Measurements from ENCODE around the gene APOL1. TPM values are rescaled to one million over a fixed set of nuclear protein-coding genes. Genes with fewer than 3 reads are reported as not detected.

APOL1 gene
- total and polyA plus RNA-seq, 2 donors, result 14.2 to 62.6 TPM

- peaks cover 0 to 11% of the 10 kb centered on the region in 2 donors for H3K9me3 ChIP-seq (ENCODE audit: control insufficient read depth in 2 of 2, insufficient read depth in 1 of 2, low read length in 1 of 2)
- WGBS, result 68% methylated on average over 12 of the region's 12 CpGs
- peak overlapping the region; percentile 33 to 85 for H3K27ac ChIP-seq (ENCODE audit: low read depth in 1 of 2, low read length in 1 of 2)
- DNase-seq (ENCODE audit: low read depth in 6 of 9, low spot score in 9 of 9), result peak in 3 of 9 donors; percentile 31 to 54 (median 38)
- no peaks in the 10 kb centered on the region for H3K27me3 ChIP-seq (ENCODE audit: control insufficient read depth in 2 of 2, insufficient read depth in 1 of 2, low read length in 1 of 2)
- peaks cover 12 to 22% of the 10 kb centered on the region in 2 donors for H3K36me3 ChIP-seq (ENCODE audit: control insufficient read depth in 2 of 2, insufficient read depth in 2 of 2, low read length in 1 of 2)
- peak overlapping the region; percentile 50 to 60 for H3K4me3 ChIP-seq (ENCODE audit: low read length in 2 of 2)
- peaks cover 7 to 27% of the 10 kb centered on the region in 2 donors for H3K4me1 ChIP-seq (ENCODE audit: control insufficient read depth in 2 of 2, insufficient read depth in 2 of 2, low read length in 2 of 2)
Observed at GRCh38 chr22:36237462-36238372, 15.2 kb upstream of the APOL1 start.

GRCh38 chr22:36238373-36239149, 14.4 kb upstream of the APOL1 start:
- DNase-seq (ENCODE audit: low read depth in 6 of 9, low spot score in 9 of 9), result peak in 1 of 9 donors; percentile 16
- peaks cover 7 to 27% of the 10 kb centered on the region in 2 donors for H3K4me1 ChIP-seq (ENCODE audit: control insufficient read depth in 2 of 2, insufficient read depth in 2 of 2, low read length in 2 of 2)
- peaks cover 8 to 14% of the 10 kb centered on the region in 2 donors for H3K36me3 ChIP-seq (ENCODE audit: control insufficient read depth in 2 of 2, insufficient read depth in 2 of 2, low read length in 1 of 2)
- peak overlapping the region; percentile 50 to 60 for H3K4me3 ChIP-seq (ENCODE audit: low read length in 2 of 2)
- 5% methylated on average over 5 of the region's 5 CpGs for WGBS
- H3K27ac ChIP-seq (ENCODE audit: low read depth in 1 of 2, low read length in 1 of 2), result peak overlapping the region; percentile 85 to 94
- H3K9me3 ChIP-seq (ENCODE audit: control insufficient read depth in 2 of 2, insufficient read depth in 1 of 2, low read length in 1 of 2), result peaks cover 0 to 14% of the 10 kb centered on the region in 2 donors
- H3K27me3 ChIP-seq (ENCODE audit: control insufficient read depth in 2 of 2, insufficient read depth in 1 of 2, low read length in 1 of 2), result no peaks in the 10 kb centered on the region

- Histone ChIP-seq H3K4me3 (ENCODE audit: low read length in 2 of 2) (peak overlapping the region; percentile 50 to 60), H3K36me3 (ENCODE audit: control insufficient read depth in 2 of 2, insufficient read depth in 2 of 2, low read length in 1 of 2) (peaks cover 8 to 14% of the 10 kb centered on the region in 2 donors)
- 0% methylated on average over 4 of the region's 4 CpGs for WGBS
Observed at GRCh38 chr22:36239150-36239400, 13.9 kb upstream of the APOL1 start.

GRCh38 chr22:36239401-36240171, 13.3 kb upstream of the APOL1 start, which contains the start of gene APOL2:
Gene APOL2 (minus strand): TSS chr22:36239527. CDS start chr22:36233162, 6,365 bp downstream.
- DNase-seq (ENCODE audit: low read depth in 6 of 9, low spot score in 9 of 9), result peak; percentile 73 to 92 (median 86)
- Histone ChIP-seq H3K36me3 (ENCODE audit: control insufficient read depth in 2 of 2, insufficient read depth in 2 of 2, low read length in 1 of 2) (peaks cover 8 to 14% of the 10 kb centered on the region in 2 donors), H3K4me1 (ENCODE audit: control insufficient read depth in 2 of 2, insufficient read depth in 2 of 2, low read length in 2 of 2) (peaks cover 7 to 27% of the 10 kb centered on the region in 2 donors), H3K27ac (ENCODE audit: low read depth in 1 of 2, low read length in 1 of 2) (peak within 1 kb of the TSS; percentile 86 to 94), H3K4me3 (ENCODE audit: low read length in 2 of 2) (peak within 1 kb of the TSS; percentile 50 to 60), H3K9me3 (ENCODE audit: control insufficient read depth in 2 of 2, insufficient read depth in 1 of 2, low read length in 1 of 2) (peaks cover 0 to 15% of the 10 kb centered on the region in 2 donors), H3K27me3 (ENCODE audit: control insufficient read depth in 2 of 2, insufficient read depth in 1 of 2, low read length in 1 of 2) (no peaks in the 10 kb centered on the region)
- 18% methylated on average over 13 of the region's 13 CpGs for WGBS

More at GRCh38 chr22:36239150-36239400, 13.9 kb upstream of the APOL1 start:
- Histone ChIP-seq H3K4me1 (ENCODE audit: control insufficient read depth in 2 of 2, insufficient read depth in 2 of 2, low read length in 2 of 2) (peaks cover 7 to 27% of the 10 kb centered on the region in 2 donors), H3K27ac (ENCODE audit: low read depth in 1 of 2, low read length in 1 of 2) (peak overlapping the region; percentile 85 to 94), H3K9me3 (ENCODE audit: control insufficient read depth in 2 of 2, insufficient read depth in 1 of 2, low read length in 1 of 2) (peaks cover 0 to 15% of the 10 kb centered on the region in 2 donors), H3K27me3 (ENCODE audit: control insufficient read depth in 2 of 2, insufficient read depth in 1 of 2, low read length in 1 of 2) (no peaks in the 10 kb centered on the region)
- no peak for DNase-seq (ENCODE audit: low read depth in 6 of 9, low spot score in 9 of 9)

- H3K27me3 ChIP-seq (ENCODE audit: control insufficient read depth in 2 of 2, insufficient read depth in 1 of 2, low read length in 1 of 2), result no peaks in the 10 kb centered on the region
- DNase-seq (ENCODE audit: low read depth in 6 of 9, low spot score in 9 of 9), result no peak
- H3K9me3 ChIP-seq (ENCODE audit: control insufficient read depth in 2 of 2, insufficient read depth in 1 of 2, low read length in 1 of 2), result peaks cover 0 to 4% of the 10 kb centered on the region in 2 donors
- H3K27ac ChIP-seq (ENCODE audit: low read depth in 1 of 2, low read length in 1 of 2), result no peak overlapping the region
- 87% methylated on average over 5 of the region's 5 CpGs for WGBS
- H3K36me3 ChIP-seq (ENCODE audit: control insufficient read depth in 2 of 2, insufficient read depth in 2 of 2, low read length in 1 of 2), result no peaks in the 10 kb centered on the region
- H3K4me3 ChIP-seq (ENCODE audit: low read length in 2 of 2), result no peak overlapping the region
- H3K4me1 ChIP-seq (ENCODE audit: control insufficient read depth in 2 of 2, insufficient read depth in 2 of 2, low read length in 2 of 2), result peaks cover 0 to 8% of the 10 kb centered on the region in 2 donors
Observed at GRCh38 chr22:36243986-36244385, 8.9 kb upstream of the APOL1 start.

GRCh38 chr22:36244522-36245391, 8.2 kb upstream of the APOL1 start:
- no peak for DNase-seq (ENCODE audit: low read depth in 6 of 9, low spot score in 9 of 9)
- Histone ChIP-seq H3K27me3 (ENCODE audit: control insufficient read depth in 2 of 2, insufficient read depth in 1 of 2, low read length in 1 of 2) (no peaks in the 10 kb centered on the region), H3K27ac (ENCODE audit: low read depth in 1 of 2, low read length in 1 of 2) (no peak overlapping the region), H3K9me3 (ENCODE audit: control insufficient read depth in 2 of 2, insufficient read depth in 1 of 2, low read length in 1 of 2) (peaks cover 0 to 4% of the 10 kb centered on the region in 2 donors), H3K36me3 (ENCODE audit: control insufficient read depth in 2 of 2, insufficient read depth in 2 of 2, low read length in 1 of 2) (no peaks in the 10 kb centered on the region), H3K4me1 (ENCODE audit: control insufficient read depth in 2 of 2, insufficient read depth in 2 of 2, low read length in 2 of 2) (peaks cover 0 to 5% of the 10 kb centered on the region in 2 donors), H3K4me3 (ENCODE audit: low read length in 2 of 2) (no peak overlapping the region)
- WGBS, result 97% methylated on average over 5 of the region's 5 CpGs

- no peak for DNase-seq (ENCODE audit: low read depth in 6 of 9, low spot score in 9 of 9)
- WGBS, result 97% methylated on average over 4 of the region's 4 CpGs
Observed at GRCh38 chr22:36245805-36246356, 7.1 kb upstream of the APOL1 start.

GRCh38 chr22:36246718-36247117, 6.2 kb upstream of the APOL1 start:
- DNase-seq (ENCODE audit: low read depth in 6 of 9, low spot score in 9 of 9), result no peak
- H3K4me3 ChIP-seq (ENCODE audit: low read length in 2 of 2), result no peak overlapping the region
- 97% methylated on average over 3 of the region's 3 CpGs for WGBS

More at GRCh38 chr22:36245805-36246356, 7.1 kb upstream of the APOL1 start:
- H3K4me1 ChIP-seq (ENCODE audit: control insufficient read depth in 2 of 2, insufficient read depth in 2 of 2, low read length in 2 of 2), result no peaks in the 10 kb centered on the region
- no peak overlapping the region for H3K4me3 ChIP-seq (ENCODE audit: low read length in 2 of 2)
- no peaks in the 10 kb centered on the region for H3K27me3 ChIP-seq (ENCODE audit: control insufficient read depth in 2 of 2, insufficient read depth in 1 of 2, low read length in 1 of 2)
- peaks cover 0 to 4% of the 10 kb centered on the region in 2 donors for H3K9me3 ChIP-seq (ENCODE audit: control insufficient read depth in 2 of 2, insufficient read depth in 1 of 2, low read length in 1 of 2)
- H3K36me3 ChIP-seq (ENCODE audit: control insufficient read depth in 2 of 2, insufficient read depth in 2 of 2, low read length in 1 of 2), result no peaks in the 10 kb centered on the region
- H3K27ac ChIP-seq (ENCODE audit: low read depth in 1 of 2, low read length in 1 of 2), result no peak overlapping the region

More at GRCh38 chr22:36246718-36247117, 6.2 kb upstream of the APOL1 start:
- H3K27me3 ChIP-seq (ENCODE audit: control insufficient read depth in 2 of 2, insufficient read depth in 1 of 2, low read length in 1 of 2), result no peaks in the 10 kb centered on the region
- peaks cover 0 to 4% of the 10 kb centered on the region in 2 donors for H3K9me3 ChIP-seq (ENCODE audit: control insufficient read depth in 2 of 2, insufficient read depth in 1 of 2, low read length in 1 of 2)
- H3K4me1 ChIP-seq (ENCODE audit: control insufficient read depth in 2 of 2, insufficient read depth in 2 of 2, low read length in 2 of 2), result no peaks in the 10 kb centered on the region
- no peak overlapping the region for H3K27ac ChIP-seq (ENCODE audit: low read depth in 1 of 2, low read length in 1 of 2)
- no peaks in the 10 kb centered on the region for H3K36me3 ChIP-seq (ENCODE audit: control insufficient read depth in 2 of 2, insufficient read depth in 2 of 2, low read length in 1 of 2)
